Stimulated activated CD4-positive, alpha-beta T cell treated with anti-CD3 and anti-CD28 coated beads, Interleukin-12 subunit alpha, Interleukin-12 subunit beta, amount 100 ng/mL, for 4 hours (primary cell): ENCODE results near the gene HDAC3.
A peak's percentile ranks its signal among the peaks of the same experiment; 100 is the strongest.

Source experiments
- DNase-seq: peaks from one replicate; pipeline ENCODE4 v3.0.0-alpha.2; 2020

HDAC3 gene

GRCh38 chr5:141657937-141658545, 21.4 kb upstream of the HDAC3 start:
- DNase-seq: no peak

- no peak for DNase-seq
Measured at GRCh38 chr5:141657404-141657803, 20.8 kb upstream of the HDAC3 start.

- DNase-seq: no peak
Measured at GRCh38 chr5:141656396-141656795, 19.7 kb upstream of the HDAC3 start.

DNA sequence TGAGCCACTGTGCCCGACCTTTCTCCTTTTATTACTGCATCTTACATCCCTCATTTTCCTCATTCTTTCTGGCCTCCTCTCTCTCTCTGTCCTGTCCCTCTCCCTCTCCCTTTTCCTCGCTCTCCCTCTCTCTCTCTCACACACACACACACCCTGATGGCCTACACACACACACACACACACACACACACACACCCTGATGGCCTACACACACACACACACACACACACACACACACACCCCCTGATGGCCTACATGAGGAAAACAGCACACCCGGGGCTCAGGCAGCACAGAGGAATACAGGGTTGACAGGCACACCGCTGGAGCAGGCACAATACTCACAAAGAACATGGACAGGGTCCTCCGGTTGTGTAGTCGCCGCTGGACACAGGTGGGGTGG, 18.4 kb upstream of the HDAC3 start:
- no peak for DNase-seq

DNA sequence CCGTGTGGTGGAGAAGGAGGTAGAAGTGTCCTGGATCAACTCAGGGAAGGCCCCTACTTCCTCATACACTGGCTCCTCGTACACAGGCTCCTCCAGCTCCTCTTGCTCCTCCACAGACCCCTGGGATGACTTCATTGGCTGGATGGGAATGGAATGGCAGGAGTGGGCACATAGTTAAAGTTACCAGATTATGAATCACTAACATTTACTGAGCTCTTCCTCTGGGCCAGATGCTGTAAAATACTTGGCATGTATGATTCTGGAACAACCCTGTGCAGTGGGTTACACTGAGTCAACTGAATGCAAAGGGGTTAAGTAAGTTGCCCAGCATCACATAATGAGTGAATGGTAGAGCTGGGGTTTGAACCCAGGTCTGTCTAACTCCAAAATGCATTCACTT, 17.6 kb upstream of the HDAC3 start:
- no peak for DNase-seq

- no peak for DNase-seq
Measured at GRCh38 chr5:141651728-141652105, 15.1 kb upstream of the HDAC3 start.

DNA sequence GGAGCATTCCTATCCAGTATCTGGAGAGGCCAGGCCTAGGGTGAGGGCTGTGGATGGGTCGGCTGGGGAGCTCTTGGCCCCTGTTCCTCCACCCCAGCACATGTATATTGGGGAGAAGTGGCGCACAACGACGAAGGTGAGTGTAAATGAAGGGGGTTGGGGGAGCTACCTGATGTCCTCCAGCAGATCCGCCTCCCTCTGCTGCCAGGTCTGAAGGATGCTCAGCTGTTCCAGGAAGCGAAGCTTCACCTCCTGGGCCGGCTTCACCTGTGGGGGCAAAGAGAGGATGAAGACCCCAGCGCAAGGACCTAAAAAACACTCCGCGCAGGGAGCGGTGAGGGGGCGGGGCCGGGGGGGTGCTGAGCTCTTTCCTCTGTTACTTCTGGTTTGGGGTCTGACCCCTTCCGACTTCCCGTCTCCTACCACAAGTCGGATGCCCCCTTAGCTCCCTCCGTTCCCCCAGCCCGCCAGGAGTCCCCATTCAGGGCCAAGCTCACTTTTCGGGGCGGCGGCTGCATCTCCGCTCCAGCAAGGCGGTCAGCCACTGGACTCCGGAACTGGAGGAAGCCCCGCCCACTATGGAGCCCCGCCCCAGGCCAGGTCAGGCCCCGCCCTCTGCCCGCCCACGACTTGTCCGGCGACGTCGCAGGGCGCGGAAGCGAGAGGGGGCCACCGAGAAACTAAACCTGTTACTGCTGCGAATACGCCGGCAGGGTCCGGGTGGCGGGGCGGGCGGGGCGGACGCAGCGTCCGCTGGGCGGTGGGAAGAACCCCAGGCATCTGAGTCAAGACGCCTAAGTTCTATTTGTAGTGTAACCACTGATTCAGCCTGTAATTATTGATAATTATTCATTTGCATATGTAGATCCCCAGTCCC, 14.4 kb upstream of the HDAC3 start, which contains the start of gene FCHSD1:
Gene FCHSD1 (minus strand): TSS at position 568 of the 877 bp plus-strand sequence. CDS start 50 bp downstream, at position 518.
- peak; percentile 78 for DNase-seq

GRCh38 chr5:141649972-141650371, 13.3 kb upstream of the HDAC3 start:
- DNase-seq: no peak

GRCh38 chr5:141649056-141649688, 12.5 kb upstream of the HDAC3 start:
- no peak for DNase-seq

- DNase-seq: no peak
Measured at GRCh38 chr5:141647851-141648250, 11.2 kb upstream of the HDAC3 start.

GRCh38 chr5:141647242-141647641, 10.6 kb upstream of the HDAC3 start:
- no peak for DNase-seq

- DNase-seq: no peak
Measured at GRCh38 chr5:141646026-141646425, 9.4 kb upstream of the HDAC3 start.

- DNase-seq: no peak
Measured at GRCh38 chr5:141641634-141642267, 5.1 kb upstream of the HDAC3 start.

GRCh38 chr5:141640698-141641097, 4.0 kb upstream of the HDAC3 start:
- no peak for DNase-seq

DNA sequence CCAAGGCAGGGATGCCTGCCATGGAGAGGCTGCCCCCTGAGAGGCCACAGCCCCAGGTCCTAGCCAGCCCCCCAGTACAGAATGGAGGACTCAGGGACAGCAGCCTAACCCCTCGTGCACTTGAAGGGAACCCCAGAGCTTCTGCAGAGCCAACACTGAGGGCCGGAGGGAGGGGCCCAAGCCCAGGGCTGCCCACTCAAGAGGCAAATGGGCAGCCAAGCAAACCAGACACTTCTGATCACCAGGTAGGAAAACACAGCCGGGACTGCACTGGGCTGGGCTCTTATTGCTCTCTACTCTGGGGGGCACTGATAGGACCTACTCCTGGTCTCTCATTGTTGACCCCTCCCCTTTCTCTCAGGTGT, 3.4 kb upstream of the HDAC3 start:
- no peak for DNase-seq

GRCh38 chr5:141639357-141640050, 2.9 kb upstream of the HDAC3 start:
- no peak for DNase-seq

DNA sequence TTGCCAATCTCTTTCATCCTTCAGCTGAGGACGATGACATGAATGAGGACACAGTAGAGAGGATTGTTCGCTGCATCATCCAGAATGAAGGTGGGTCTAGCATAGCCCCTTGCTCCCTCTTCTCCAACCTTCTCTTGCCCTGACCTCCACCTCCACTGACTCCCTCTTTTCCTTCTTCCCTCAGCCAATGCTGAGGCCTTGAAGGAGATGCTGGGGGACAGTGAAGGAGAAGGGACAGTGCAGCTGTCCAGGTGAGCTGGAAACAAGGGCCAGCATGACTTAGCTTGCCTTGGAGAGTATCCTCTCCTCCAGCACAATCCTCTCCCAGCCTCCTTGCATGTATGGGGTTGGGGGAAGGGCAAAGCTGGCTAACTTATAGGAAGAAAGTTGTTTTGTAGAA, 2.1 kb upstream of the HDAC3 start:
- no peak for DNase-seq

DNA sequence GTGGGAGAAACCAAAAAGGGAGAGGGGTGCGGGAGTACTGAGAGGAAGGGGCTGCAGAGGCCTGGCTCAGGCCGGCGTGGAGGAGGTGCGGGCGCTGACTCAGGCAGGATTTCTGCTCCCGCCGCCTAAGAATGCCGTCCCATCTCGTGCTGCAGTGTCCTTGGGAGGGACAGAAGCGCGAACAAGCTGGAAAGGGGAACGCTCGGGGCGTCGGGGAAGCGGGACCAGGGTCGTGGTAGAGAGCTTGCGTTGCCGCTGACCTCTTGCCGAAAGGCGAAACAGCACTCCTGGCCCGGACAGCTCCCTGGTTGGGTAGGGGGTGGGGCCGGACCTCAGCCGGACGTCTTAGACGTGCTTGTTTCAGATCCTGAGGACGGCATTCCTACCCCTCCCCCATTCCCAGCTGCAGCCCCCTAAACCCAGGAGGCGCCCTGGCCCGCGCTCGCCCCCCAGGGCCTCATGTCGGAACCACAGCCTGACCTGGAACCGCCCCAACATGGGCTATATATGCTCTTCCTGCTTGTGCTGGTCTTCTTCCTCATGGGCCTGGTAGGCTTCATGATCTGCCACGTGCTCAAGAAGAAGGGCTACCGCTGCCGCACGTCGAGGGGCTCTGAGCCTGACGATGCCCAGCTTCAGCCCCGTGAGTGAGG, 1.2 kb upstream of the HDAC3 start:
- DNase-seq: peak; percentile 50

DNA sequence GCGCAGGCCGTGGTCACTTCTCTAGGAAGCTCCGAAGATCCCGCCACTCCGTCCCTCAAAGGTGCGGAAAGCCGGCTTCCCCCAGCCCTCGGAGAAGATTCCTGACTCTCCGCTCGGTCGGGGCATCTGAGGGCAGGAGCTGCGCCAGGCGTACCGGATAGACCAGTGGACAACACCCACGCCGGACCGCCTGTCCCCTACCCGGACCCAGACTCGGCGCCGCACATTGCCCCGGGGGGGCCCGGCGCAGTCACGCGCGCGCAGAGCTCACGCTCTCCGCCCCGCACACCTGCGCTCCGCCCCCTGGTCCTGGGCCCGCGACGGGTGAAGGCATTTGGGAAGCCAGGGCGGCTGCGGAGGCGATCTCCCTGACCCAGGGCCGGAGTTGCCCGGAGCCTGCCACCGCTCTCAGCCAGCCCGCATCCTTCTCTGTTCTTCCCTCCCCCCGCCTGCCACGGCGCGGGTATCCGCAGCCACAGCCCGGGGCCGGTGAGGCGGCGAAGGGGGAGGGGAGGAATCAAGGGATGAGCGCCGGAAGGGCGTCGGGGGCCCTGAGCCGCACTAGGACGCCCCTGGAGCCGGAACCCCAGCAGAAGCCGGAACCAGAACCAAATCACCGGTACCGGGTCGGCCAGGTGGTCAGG, 596 bp upstream of the HDAC3 start:
- peak; percentile 56 for DNase-seq

DNA sequence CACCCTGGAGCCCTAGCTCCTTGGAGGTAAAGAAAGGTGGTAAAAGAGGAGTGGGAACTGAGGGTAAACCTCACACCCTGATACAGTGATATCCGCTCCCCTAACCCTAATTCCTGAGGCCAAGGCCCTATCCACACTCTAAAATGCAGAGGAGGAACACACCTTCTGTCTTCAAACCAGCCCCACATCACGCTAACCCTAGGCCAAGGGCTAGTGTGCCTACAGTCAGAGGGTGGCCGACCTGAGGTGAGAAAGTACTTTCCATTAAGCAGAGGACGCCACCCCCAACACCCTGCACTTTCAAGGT, 590 bp downstream of the HDAC3 start:
- DNase-seq: no peak

DNA sequence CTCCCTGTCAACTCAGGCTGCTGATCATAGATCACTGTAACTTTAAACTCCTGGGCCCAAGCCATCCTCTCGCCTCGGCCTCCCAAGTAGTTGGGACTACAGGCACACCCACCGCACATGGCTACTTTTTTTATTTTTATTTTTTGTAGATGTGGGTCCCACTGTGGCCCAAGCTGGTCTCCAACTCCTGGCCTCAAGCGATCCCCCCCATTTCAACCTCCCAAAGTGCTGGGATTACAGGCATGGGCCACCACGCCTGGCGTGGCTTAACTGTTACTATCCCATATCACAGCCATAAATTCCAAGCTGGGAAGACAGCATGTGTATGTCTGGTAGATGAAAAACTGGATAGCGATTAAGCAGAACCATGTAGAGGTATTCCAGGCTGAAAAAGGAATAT, 1.0 kb downstream of the HDAC3 start:
- DNase-seq: no peak

GRCh38 chr5:141634720-141635119, 1.9 kb downstream of the HDAC3 start:
- DNase-seq: no peak
